Retinal pigment epithelial cell (primary cell): ENCODE results near the gene KRT6B.

Experiments used
- DNase-seq: peaks from one replicate; pipeline ENCODE4 v3.0.0-alpha.2; 2010; ENCODE audit warnings: low read depth
- H3K4me3 ChIP-seq: 2 replicates; pipeline ENCODE4 v1.5.1; 2011; ENCODE audit warnings: mild to moderate bottlenecking, low read length, control low read depth, moderate library complexity
- CTCF ChIP-seq: conservative IDR thresholded peaks from 2 replicates; pipeline ENCODE4 v1.5.1; 2011; ENCODE audit warnings: low read depth, low read length, control low read depth, inconsistent platforms

KRT6B gene

GRCh38 chr12:52436000-52436827 lies 15.7 kb downstream of the KRT6B start:
- no peak for TF ChIP-seq CTCF
- no peak for DNase-seq

GRCh38 chr12:52435659-52435999 lies 16.3 kb downstream of the KRT6B start:
- no peak for TF ChIP-seq CTCF
- no peak overlapping the region for H3K4me3 ChIP-seq
- DNase-seq, result no peak

More at GRCh38 chr12:52436000-52436827, 15.7 kb downstream of the KRT6B start:
- H3K4me3 ChIP-seq, result no peak overlapping the region

- H3K4me3 ChIP-seq, result no peak overlapping the region
- no peak for DNase-seq
- no peak for TF ChIP-seq CTCF
Observed at GRCh38 chr12:52434760-52435530, 17.0 kb downstream of the KRT6B start.

GRCh38 chr12:52434081-52434733 lies 17.7 kb downstream of the KRT6B start, which contains the start of gene KRT75:
TSS of gene KRT75 (minus strand) at chr12:52434371. CDS start at chr12:52434304, 67 bp downstream.
- no peak for DNase-seq
- H3K4me3 ChIP-seq, result no peak within 1 kb of the TSS
- TF ChIP-seq CTCF, result no peak

- TF ChIP-seq CTCF, result no peak
- no peak for DNase-seq
- H3K4me3 ChIP-seq, result no peak overlapping the region
Observed at GRCh38 chr12:52433501-52434080, 18.4 kb downstream of the KRT6B start.

- H3K4me3 ChIP-seq, result no peak overlapping the region
- no peak for DNase-seq
- no peak for TF ChIP-seq CTCF
Observed at GRCh38 chr12:52432559-52433207, 19.3 kb downstream of the KRT6B start.
